Kidney epithelial cell (primary cell): Measurements from ENCODE around the gene POLD4. TPM values are rescaled to one million over a fixed set of nuclear protein-coding genes. Genes with fewer than 3 reads are reported as not detected.
"Not testable (repeated sequence)": the region's sequence is repeated elsewhere in the genome, so short reads cannot be mapped to it uniquely, and the experiment has no call there.

Source experiments
- DNase-seq: peaks from one replicate; pipeline ENCODE4 v3.0.0-alpha.2; 2010; ENCODE audit warnings: low read depth
- H3K27me3 ChIP-seq: 2 replicates; pipeline ENCODE4 v1.6.0; 2011; ENCODE audit warnings: low read length; ENCODE audit not compliant: control insufficient read depth, insufficient read depth
- H3K36me3 ChIP-seq: 2 replicates; pipeline ENCODE4 v1.5.1; 2011; ENCODE audit warnings: low read length; ENCODE audit not compliant: control insufficient read depth, insufficient read depth
- H3K4me3 ChIP-seq: 2 replicates; pipeline ENCODE4 v1.5.1; 2011; ENCODE audit warnings: low read depth, mild to moderate bottlenecking, control low read depth, low read length
- total RNA-seq: library from RNA; depleted of rRNA; stranded (reverse); fragments of >200 nt; gene quantifications from 2 replicates; pipeline ENCODE4 v1.2.3, GENCODE V29; 2015
- TF ChIP-seq, protein P1 (sequence below): IDR thresholded peaks from 2 replicates; pipeline ENCODE4 v1.5.1; 2011; ENCODE audit warnings: mild to moderate bottlenecking, moderate library complexity, low read length, control low read depth, inconsistent platforms; ENCODE audit not compliant: insufficient read depth, poor library complexity, severe bottlenecking

The POLD4 gene
- total RNA-seq = 70.7 and 75.5 TPM in 2 replicates

DNA sequence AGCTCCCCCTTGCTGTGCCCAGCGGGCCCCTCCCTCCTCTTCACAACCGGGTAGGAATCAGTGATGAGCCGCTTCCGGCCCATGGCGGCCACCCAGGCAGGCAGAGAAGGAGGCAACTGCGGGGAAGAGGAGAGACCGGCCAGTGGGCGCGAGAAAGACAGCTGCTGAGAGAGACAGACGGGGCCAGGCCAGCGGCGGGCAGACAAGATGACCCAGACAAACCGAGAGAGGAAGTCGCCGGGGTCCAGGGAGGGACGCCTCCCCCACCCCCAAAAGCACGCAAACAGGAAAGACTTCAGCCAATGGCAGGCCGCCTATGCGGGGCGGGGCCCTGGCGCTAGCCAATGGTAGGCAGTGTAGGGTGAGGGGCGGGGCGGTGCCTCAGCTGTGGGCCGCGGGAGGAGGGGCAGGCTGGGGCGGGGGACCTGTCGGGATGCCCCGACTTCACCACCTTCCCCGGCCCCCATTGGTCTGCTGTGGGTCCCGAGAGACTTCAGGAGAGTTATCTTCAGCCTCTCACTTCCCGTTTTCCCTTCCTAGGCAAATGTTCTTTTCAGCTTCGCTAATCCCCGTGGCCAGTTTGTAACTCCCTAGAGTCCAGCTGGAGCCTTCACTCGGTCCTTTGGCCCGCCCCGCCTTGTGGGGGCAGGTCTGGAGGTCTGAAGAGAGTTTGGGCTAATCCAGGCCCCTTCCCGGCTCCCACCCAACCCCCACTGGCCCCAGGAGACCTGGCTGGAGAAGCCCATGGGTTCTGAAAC is at the start of gene POLD4:
POLD4 (minus strand) TSS at position 230 of the 758 bp plus-strand sequence; CDS start at position 83, 147 bp downstream.
- peak within 1 kb of the TSS; percentile 54 for H3K4me3 ChIP-seq
- peak; percentile 83 for DNase-seq
- TF ChIP-seq, protein P1, sequence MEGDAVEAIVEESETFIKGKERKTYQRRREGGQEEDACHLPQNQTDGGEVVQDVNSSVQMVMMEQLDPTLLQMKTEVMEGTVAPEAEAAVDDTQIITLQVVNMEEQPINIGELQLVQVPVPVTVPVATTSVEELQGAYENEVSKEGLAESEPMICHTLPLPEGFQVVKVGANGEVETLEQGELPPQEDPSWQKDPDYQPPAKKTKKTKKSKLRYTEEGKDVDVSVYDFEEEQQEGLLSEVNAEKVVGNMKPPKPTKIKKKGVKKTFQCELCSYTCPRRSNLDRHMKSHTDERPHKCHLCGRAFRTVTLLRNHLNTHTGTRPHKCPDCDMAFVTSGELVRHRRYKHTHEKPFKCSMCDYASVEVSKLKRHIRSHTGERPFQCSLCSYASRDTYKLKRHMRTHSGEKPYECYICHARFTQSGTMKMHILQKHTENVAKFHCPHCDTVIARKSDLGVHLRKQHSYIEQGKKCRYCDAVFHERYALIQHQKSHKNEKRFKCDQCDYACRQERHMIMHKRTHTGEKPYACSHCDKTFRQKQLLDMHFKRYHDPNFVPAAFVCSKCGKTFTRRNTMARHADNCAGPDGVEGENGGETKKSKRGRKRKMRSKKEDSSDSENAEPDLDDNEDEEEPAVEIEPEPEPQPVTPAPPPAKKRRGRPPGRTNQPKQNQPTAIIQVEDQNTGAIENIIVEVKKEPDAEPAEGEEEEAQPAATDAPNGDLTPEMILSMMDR = no peak
- H3K36me3 ChIP-seq = no peaks in the 10 kb centered on the region
- H3K27me3 ChIP-seq = no peaks in the 10 kb centered on the region

DNA sequence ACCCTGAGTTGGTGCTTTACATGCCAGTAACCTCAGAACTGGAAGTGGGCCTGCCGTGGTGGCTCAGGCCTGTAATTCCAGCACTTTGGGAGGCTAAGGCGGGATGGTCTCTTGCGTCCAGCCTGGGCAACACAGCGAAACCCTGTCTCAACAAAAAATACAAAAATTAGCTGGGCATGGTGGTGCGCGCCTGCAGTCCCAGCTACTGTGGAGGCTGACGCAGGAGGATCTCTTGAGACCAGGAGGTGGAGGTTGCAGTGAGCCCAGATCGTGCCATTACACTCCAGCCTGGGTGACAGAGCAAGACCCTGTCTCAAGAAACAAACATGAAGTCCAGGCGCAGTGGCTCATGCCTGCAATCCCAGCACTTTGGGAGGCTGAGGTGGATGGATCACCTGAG is 49.7 kb upstream of the POLD4 start:
- not testable (repeated sequence) for H3K36me3 ChIP-seq, H3K4me3 ChIP-seq, DNase-seq, H3K27me3 ChIP-seq

DNA sequence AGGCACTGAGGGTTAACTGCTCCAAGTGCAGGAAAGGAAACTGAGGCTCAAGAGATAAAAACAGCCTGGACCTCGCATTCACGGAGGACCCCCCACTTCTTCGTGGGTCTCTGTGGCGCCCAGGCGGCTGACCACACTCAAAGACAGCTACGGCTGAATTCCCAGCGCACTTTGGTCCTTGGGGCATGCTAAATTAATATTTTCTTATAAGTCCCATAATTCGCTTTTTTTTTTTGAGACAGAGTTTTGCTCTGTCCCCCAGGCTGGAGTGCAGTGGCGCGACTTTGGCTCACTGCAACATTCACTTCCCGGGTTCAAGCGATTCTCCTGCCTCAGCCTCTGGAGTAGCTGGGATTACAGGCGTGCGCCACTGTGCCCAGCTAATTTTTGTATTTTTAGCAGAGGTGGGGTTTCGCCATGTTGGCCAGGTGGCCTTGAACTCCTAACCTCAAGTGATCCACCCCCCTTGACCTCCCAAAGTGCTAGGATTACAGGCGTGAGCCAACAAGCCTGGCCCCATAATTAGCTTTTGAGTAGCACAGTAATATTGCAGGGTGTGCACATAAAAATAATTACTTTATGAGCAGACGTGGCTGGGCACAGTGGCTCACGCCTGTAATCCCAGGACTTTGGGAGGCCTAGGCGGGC is 49.0 kb upstream of the POLD4 start:
- peak overlapping the region; percentile 16 for H3K4me3 ChIP-seq
- H3K36me3 ChIP-seq, H3K27me3 ChIP-seq, DNase-seq: not testable (repeated sequence)

DNA sequence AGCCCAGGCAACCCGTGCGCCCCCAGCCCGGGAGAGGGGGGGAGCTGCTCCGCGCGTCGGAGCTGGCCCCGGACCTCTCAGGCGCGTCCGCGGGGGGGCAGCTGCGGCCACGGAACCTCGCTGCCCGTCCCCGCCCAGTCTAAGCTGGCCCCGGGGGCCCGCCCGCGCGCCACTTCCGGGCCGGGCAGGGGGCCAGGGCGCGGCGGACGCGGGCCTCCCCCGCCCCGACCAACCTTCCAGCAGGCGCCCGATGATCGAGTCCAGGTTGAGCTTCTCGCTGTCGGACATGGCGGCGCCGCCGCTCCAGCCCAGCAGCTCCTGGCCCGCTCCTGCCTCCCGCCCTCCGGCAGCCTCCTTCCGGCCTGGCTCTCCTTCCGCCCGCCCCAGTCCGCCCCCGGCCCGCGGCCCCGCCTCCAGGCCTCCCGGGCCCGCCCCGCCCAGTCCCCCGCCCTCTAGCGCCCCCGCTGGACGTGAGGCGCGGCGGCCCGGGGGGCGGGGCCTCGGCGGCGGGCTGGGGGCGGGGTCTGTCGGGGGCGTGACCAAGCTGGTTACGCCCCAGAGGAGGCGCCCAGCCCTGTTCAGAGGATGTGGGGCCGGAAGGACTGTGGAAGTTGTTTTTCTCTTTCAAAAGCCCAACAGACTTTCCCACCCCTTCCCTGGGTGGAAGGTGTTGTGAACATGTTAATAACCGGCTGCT is 48.3 kb upstream of the POLD4 start, which contains the start of gene PPP1CA:
PPP1CA (minus strand) TSS at position 364 of the 697 bp plus-strand sequence; CDS start at position 288, 76 bp downstream.
- TF ChIP-seq, protein P1 = no peak
- no peak for DNase-seq
- H3K27me3 ChIP-seq = no peaks in the 10 kb centered on the region
- H3K36me3 ChIP-seq = peaks cover 3% of the 10 kb centered on the region
- peak within 1 kb of the TSS; percentile 98 for H3K4me3 ChIP-seq

DNA sequence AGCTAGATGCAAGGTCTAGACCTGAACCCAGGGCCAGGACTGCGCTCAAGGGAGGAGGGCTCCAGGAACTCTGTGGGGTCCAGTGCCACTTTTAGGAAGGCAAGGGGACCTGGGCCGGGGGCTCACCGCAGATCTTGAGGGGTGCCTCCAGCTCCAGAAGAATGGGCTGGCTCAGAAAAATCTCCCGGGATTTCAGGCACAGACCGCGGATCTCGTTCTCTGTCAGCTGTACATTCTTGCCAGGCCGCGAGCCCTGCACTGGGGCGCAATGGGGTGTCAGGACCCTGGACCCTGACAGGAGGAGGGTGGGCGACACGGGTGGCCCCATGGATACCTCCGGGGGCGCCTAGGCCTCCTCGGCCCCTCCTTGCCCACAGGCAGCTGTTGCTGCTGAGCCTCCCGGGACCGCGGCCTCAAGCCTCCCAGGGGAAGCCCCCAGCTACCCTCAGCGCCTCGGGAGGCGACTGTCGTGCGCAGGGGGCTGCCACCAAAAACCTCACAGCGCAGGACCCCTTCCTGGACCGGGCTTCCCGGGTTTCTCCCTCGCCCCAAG is 47.7 kb upstream of the POLD4 start:
- Histone ChIP-seq H3K4me3 (peak overlapping the region; percentile 98), H3K27me3 (no peaks in the 10 kb centered on the region), H3K36me3 (peaks cover 3% of the 10 kb centered on the region)
- TF ChIP-seq, protein P1 = no peak
- DNase-seq = no peak

DNA sequence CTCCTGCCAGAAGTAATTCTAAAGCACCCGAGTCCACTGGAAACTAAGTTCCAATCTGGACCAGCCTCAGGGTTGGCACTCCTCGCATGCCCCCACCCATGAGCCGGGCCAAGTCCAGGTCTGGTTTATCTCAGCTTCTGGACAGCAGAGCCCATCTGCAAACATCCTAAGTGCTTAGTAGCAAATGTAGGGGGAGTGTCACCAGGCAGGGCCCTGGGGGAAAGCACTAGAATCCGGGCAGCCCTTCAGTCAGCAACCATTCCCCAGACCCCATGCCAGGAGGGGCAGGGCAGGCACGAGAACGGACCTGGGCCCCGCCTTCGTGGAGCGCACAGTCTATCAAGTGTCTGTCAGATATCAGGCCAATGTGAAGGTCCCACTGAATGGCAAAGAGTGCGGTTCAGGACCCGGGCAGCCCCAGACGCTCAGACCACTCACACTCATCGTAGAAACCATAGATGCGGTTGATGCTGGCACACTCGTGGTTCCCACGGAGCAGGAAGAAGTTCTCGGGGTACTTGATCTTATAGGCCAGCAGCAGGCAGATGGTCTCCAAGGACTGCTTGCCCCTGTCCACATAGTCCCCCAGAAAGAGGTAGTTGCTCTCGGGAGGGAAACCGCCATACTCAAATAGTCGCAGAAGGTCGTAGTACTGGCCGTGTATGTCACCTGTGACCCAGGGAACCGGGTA is 47.0 kb upstream of the POLD4 start:
- DNase-seq = no peak
- Histone ChIP-seq H3K36me3 (peaks cover 3% of the 10 kb centered on the region), H3K27me3 (no peaks in the 10 kb centered on the region), H3K4me3 (peak overlapping the region; percentile 98)
- TF ChIP-seq, protein P1 = no peak
